Osteocyte (in vitro differentiated cells): ENCODE measurements around the gene LTB4R. TPM values are rescaled to one million over a fixed set of nuclear protein-coding genes. Genes with fewer than 3 reads are reported as not detected.

Experiments
- DNase-seq: peaks from one replicate; pipeline ENCODE4 v3.0.0; 2021; ENCODE audit warnings: mixed read lengths; ENCODE audit not compliant: unreplicated experiment; ENCODE audit errors: extremely low spot score
- H3K27ac Mint-ChIP-seq: one replicate; pipeline ENCODE4 v1.8.0; 2021; ENCODE audit warnings: mild to moderate bottlenecking, mixed read lengths; ENCODE audit not compliant: unreplicated experiment
- H3K27me3 Mint-ChIP-seq: one replicate; pipeline ENCODE4 v1.8.0; 2021; ENCODE audit warnings: mixed read lengths; ENCODE audit not compliant: unreplicated experiment
- H3K36me3 Mint-ChIP-seq: one replicate; pipeline ENCODE4 v1.8.0; 2021; ENCODE audit warnings: mixed read lengths; ENCODE audit not compliant: unreplicated experiment
- H3K4me1 Mint-ChIP-seq: one replicate; pipeline ENCODE4 v1.8.0; 2021; ENCODE audit warnings: mixed read lengths; ENCODE audit not compliant: unreplicated experiment
- H3K4me3 Mint-ChIP-seq: one replicate; pipeline ENCODE4 v1.8.0; 2021; ENCODE audit warnings: mild to moderate bottlenecking, moderate library complexity, mixed read lengths; ENCODE audit not compliant: unreplicated experiment
- H3K9me3 Mint-ChIP-seq: one replicate; pipeline ENCODE4 v1.8.0; 2021; ENCODE audit warnings: mixed read lengths; ENCODE audit not compliant: unreplicated experiment
- CTCF ChIP-seq: fragments of 200-600 bp; sonication (generic); IDR thresholded peaks from 2 replicates; pipeline ENCODE4 v1.5.0; 2021; ENCODE audit warnings: antibody characterized with exemption, mild to moderate bottlenecking, moderate library complexity
- total RNA-seq: library from RNA; stranded (reverse); gene quantifications from 2 replicates; pipeline ENCODE4 v1.2.1, GENCODE V29; 2021

LTB4R gene
- total RNA-seq, 1 donor from 2014 or later, result 11.3 TPM

- Mint-ChIP-seq H3K27ac (no peak overlapping the region), H3K4me1 (peaks cover 3% of the 10 kb centered on the region), H3K27me3 (peaks cover 58% of the 10 kb centered on the region), H3K4me3 (no peak overlapping the region), H3K36me3 (no peaks in the 10 kb centered on the region), H3K9me3 (no peaks in the 10 kb centered on the region)
- no peak for DNase-seq
- no peak for TF ChIP-seq CTCF
Measured at GRCh38 chr14:24343795-24344660, 32.7 kb downstream of the LTB4R start.

DNA sequence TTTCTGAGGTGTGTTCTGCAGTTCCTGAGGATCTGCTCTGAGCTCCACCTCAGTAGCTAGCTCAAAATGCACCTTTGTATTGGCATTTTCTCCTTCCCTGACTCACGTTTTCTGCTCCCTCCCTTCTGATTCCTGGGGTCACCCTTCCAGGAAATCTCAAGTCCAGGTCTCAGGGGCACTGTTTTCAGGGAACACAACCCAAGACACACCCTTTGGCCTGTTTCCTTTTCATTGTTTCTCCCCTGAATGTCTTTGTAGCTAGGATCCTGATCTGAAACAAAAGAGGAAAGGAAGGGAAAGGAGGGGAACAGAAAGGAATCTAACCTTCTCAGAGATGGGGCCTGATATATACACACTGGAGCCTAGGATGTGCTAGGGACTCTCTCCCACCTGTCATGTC lies 35.8 kb downstream of the LTB4R start:
- H3K27me3 Mint-ChIP-seq, result peaks cover 72% of the 10 kb centered on the region

GRCh38 chr14:24348186-24348585 lies 36.9 kb downstream of the LTB4R start:
- no peaks in the 10 kb centered on the region for H3K9me3 Mint-ChIP-seq
- peaks cover 75% of the 10 kb centered on the region for H3K27me3 Mint-ChIP-seq
- H3K27ac Mint-ChIP-seq, result no peak overlapping the region
- no peak for DNase-seq
- no peaks in the 10 kb centered on the region for H3K36me3 Mint-ChIP-seq
- no peak for TF ChIP-seq CTCF
- peaks cover 9% of the 10 kb centered on the region for H3K4me1 Mint-ChIP-seq
- no peak overlapping the region for H3K4me3 Mint-ChIP-seq

More for the DNA sequence above, 35.8 kb downstream of the LTB4R start:
- H3K9me3 Mint-ChIP-seq, result no peaks in the 10 kb centered on the region
- H3K36me3 Mint-ChIP-seq, result no peaks in the 10 kb centered on the region
- H3K27ac Mint-ChIP-seq, result no peak overlapping the region
- no peak for DNase-seq
- TF ChIP-seq CTCF, result no peak
- no peak overlapping the region for H3K4me3 Mint-ChIP-seq
- H3K4me1 Mint-ChIP-seq, result peaks cover 9% of the 10 kb centered on the region

- TF ChIP-seq CTCF, result no peak
- H3K4me1 Mint-ChIP-seq, result peaks cover 15% of the 10 kb centered on the region
- DNase-seq, result no peak
- H3K27me3 Mint-ChIP-seq, result peaks cover 77% of the 10 kb centered on the region
- no peak overlapping the region for H3K27ac Mint-ChIP-seq
- no peak overlapping the region for H3K4me3 Mint-ChIP-seq
- H3K9me3 Mint-ChIP-seq, result no peaks in the 10 kb centered on the region
- no peaks in the 10 kb centered on the region for H3K36me3 Mint-ChIP-seq
Measured at GRCh38 chr14:24349742-24350141, 38.4 kb downstream of the LTB4R start.

- Mint-ChIP-seq H3K36me3 (no peaks in the 10 kb centered on the region), H3K9me3 (no peaks in the 10 kb centered on the region), H3K4me1 (peaks cover 15% of the 10 kb centered on the region), H3K27ac (no peak overlapping the region), H3K27me3 (peaks cover 66% of the 10 kb centered on the region), H3K4me3 (no peak overlapping the region)
- no peak for DNase-seq
- TF ChIP-seq CTCF, result no peak
Measured at GRCh38 chr14:24351517-24351916, 40.2 kb downstream of the LTB4R start.
